ENCODE results near the gene FAM53A.

- TF ChIP-seq CTCF (conservative IDR thresholded peaks at IDR 0.05; ENCODE audit: low read depth, low read length) (no peak), EZH2 (IDR thresholded peaks at IDR 0.05; ENCODE audit: low read length, unreplicated experiment) (no peak)
Observed at GRCh38 chr4:1723131-1723801, 39.2 kb upstream of the FAM53A start.

All from PC-3 (cell line).